NCI-H1694 (cell line): ENCODE data around the gene PCDHB11.
"Not testable (repeated sequence)": the region's sequence is repeated elsewhere in the genome, so short reads cannot be mapped to it uniquely, and the experiment has no call there.

Experiments used
- DNase-seq: peaks from one replicate; lab custom pipeline; 2025; lab: John Stamatoyannopoulos, UW

The PCDHB11 gene

DNA sequence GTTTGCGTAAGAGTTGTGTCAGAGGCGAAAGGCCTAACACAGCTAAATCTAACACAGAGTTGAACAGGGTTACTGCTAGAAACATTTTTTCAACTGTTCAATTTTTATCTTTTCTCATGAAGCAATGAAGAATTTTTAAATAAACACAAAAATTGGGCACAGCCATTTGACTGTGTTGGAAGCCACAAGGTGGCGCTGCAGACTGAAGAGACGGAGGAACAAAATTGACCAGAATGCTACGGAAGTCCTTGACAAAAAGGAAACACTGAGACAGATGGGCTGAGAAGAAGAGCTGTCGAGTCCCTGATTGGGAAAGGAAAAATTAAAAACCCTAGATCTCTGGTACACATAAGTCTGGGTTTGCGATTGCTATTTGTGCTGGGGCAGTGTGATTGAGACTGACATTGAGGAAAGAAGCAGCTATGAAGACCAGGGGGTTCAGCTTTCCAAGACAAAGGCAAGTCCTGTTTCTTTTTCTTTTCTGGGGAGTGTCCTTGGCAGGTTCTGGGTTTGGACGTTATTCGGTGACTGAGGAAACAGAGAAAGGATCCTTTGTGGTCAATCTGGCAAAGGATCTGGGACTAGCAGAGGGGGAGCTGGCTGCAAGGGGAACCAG is 12.4 kb upstream of the PCDHB11 start, which contains the start of gene PCDHB9:
Gene PCDHB9, plus strand, starts transcription at position 265 of the 616 bp plus-strand sequence. Its CDS starts 158 bp downstream, at position 423.
- no peak for DNase-seq

DNA sequence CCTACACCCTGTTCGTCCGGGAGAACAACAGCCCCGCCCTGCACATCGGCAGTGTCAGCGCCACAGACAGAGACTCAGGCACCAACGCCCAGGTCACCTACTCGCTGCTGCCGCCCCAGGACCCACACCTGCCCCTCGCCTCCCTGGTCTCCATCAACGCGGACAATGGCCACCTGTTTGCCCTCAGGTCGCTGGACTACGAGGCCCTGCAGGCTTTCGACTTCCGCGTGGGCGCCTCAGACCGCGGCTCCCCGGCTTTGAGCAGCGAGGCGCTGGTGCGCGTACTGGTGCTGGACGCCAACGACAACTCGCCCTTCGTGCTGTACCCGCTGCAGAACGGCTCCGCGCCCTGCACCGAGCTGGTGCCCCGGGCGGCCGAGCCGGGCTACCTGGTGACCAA is 10.7 kb upstream of the PCDHB11 start:
- not testable (repeated sequence) for DNase-seq

DNA sequence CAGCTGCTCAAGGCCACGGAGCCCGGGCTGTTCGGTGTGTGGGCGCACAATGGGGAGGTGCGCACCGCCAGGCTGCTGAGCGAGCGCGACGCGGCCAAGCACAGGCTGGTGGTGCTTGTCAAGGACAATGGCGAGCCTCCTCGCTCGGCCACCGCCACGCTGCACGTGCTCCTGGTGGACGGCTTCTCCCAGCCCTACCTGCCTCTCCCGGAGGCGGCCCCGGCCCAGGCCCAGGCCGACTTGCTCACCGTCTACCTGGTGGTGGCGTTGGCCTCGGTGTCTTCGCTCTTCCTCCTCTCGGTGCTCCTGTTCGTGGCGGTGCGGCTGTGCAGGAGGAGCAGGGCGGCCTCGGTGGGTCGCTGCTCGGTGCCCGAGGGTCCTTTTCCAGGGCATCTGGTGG is 10.3 kb upstream of the PCDHB11 start:
- not testable (repeated sequence) for DNase-seq

DNA sequence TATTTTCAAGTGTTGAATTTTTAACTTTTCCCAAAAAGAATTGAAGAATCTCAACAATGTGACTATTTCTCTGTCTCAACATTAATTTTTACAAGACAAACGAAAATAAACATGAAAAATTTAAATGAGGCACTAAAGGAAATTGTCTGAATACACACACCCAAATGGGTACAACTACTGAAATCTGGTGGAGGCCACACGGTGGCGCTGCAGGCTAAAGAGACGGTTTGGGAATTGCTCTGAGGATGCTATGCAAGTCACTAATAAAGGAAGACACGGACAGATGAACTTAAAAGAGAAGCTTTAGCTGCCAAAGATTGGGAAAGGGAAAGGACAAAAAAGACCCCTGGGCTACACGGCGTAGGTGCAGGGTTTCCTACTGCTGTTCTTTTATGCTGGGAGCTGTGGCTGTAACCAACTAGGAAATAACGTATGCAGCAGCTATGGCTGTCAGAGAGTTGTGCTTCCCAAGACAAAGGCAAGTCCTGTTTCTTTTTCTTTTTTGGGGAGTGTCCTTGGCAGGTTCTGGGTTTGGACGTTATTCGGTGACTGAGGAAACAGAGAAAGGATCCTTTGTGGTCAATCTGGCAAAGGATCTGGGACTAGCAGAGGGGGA is 7.2 kb upstream of the PCDHB11 start, which contains the start of gene PCDHB10:
Gene PCDHB10, plus strand, starts transcription at position 244 of the 616 bp plus-strand sequence. Its CDS starts 200 bp downstream, at position 444.
- DNase-seq = peak; percentile 13

DNA sequence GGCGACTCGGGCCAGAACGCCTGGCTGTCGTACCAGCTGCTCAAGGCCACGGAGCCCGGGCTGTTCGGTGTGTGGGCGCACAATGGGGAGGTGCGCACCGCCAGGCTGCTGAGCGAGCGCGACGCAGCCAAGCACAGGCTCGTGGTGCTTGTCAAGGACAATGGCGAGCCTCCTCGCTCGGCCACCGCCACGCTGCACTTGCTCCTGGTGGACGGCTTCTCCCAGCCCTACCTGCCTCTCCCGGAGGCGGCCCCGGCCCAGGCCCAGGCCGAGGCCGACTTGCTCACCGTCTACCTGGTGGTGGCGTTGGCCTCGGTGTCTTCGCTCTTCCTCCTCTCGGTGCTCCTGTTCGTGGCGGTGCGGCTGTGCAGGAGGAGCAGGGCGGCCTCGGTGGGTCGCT is 5.1 kb upstream of the PCDHB11 start:
- DNase-seq = not testable (repeated sequence)

DNA sequence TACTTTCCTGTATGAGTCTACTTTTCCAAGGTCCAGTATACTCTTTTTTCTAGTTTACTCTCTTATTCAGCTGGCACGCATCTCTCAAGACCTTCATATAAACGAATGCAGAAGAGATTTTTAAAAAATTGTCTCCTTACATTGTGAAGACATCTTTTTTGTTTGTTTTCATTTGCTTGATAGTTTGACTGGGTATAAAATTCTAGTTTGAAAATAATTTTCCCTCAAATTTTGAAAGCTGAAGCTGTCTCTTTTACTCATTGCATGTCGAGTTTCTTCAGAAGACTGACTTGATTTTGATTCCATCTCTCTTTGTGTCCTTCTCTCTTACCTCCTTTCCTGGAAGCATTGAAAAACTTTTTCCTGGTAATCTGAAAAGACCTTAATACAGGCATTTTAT is 3.1 kb upstream of the PCDHB11 start:
- DNase-seq = no peak

DNA sequence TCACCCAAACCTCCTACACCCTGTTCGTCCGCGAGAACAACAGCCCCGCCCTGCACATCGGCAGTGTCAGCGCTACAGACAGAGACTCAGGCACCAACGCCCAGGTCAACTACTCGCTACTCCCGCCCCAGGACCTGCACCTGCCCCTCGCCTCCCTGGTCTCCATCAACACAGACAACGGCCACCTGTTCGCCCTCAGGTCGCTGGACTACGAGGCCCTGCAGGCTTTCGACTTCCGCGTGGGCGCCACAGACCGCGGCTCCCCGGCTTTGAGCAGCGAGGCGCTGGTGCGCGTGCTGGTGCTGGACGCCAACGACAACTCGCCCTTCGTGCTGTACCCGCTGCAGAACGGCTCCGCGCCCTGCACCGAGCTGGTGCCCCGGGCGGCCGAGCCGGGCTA is 1.7 kb downstream of the PCDHB11 start:
- DNase-seq = not testable (repeated sequence)

DNA sequence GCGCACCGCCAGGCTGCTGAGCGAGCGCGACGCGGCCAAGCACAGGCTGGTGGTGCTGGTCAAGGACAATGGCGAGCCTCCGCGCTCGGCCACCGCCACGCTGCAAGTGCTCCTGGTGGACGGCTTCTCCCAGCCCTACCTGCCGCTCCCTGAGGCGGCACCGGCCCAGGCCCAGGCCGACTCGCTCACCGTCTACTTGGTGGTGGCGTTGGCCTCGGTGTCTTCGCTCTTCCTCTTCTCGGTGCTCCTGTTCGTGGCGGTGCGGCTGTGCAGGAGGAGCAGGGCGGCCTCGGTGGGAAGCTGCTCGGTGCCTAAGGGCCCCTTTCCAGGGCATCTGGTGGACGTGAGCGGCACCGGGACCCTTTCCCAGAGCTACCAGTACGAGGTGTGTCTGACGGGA is 2.2 kb downstream of the PCDHB11 start:
- not testable (repeated sequence) for DNase-seq

DNA sequence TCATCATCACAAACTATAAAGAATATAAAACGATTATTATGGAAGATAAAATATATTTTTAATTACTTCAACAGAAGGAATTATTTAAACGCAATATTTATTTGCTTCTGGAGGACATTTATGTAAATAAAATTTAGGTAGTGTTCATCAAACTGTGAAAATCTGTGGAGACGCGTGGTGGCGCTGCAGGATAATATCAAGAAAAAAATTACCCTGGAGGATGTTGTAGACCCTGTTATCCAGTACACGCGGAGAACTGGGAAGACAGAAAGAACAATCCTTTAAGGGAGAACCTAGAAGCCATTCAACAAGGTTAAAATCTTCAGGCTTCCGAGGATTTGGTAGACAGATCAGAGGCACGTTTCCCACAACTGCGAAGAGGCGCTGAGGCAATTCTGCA is 9.1 kb downstream of the PCDHB11 start, which contains the start of gene PCDHB12:
Gene PCDHB12, plus strand, starts transcription at position 242 of the 400 bp plus-strand sequence. CDS start 189 bp downstream, outside the sequence.
- DNase-seq = no peak

DNA sequence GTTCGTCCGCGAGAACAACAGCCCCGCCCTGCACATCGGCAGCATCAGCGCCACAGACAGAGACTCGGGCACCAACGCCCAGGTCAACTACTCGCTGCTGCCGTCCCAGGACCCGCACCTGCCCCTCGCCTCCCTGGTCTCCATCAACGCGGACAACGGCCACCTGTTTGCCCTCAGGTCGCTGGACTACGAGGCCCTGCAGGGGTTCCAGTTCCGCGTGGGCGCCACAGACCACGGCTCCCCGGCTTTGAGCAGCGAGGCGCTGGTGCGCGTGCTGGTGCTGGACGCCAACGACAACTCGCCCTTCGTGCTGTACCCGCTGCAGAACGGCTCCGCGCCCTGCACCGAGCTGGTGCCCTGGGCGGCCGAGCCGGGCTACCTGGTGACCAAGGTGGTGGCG is 10.9 kb downstream of the PCDHB11 start:
- not testable (repeated sequence) for DNase-seq

DNA sequence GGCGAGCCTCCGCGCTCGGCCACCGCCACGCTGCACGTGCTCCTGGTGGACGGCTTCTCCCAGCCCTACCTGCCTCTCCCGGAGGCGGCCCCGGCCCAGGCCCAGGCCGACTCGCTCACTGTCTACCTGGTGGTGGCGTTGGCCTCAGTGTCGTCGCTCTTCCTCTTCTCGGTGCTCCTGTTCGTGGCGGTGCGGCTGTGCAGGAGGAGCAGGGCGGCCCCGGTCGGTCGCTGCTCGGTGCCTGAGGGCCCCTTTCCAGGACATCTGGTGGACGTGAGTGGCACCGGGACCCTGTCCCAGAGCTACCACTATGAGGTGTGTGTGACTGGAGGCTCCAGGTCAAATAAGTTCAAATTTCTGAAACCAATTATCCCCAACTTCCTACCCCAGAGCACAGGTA is 11.4 kb downstream of the PCDHB11 start:
- DNase-seq = not testable (repeated sequence)

DNA sequence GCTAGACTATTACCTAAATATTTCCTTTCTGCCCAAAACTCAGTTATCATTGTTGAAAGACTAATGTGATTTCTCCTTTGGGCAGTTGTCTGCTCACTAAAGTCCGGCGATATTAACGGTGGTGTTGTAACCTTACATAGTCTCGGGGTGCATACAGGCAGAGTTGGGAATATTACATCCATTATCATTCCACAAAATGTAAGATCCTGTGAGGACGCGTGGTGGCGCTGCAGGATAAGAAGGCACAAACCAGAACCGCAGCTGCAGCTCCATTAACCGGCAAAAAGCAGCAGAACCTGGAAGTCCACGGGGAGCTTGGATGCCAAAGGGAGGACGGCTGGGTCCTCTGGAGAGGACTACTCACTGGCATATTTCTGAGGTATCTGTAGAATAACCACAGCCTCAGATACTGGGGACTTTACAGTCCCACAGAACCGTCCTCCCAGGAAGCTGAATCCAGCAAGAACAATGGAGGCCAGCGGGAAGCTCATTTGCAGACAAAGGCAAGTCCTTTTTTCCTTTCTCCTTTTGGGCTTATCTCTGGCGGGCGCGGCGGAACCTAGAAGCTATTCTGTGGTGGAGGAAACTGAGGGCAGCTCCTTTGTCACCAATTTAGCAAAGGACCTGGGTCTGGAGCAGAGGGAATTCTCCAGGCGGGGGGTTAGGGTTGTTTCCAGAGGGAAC is 14.4 kb downstream of the PCDHB11 start, which contains the start of gene PCDHB13:
Gene PCDHB13, plus strand, starts transcription at position 264 of the 684 bp plus-strand sequence. Its CDS starts 205 bp downstream, at position 469.
- DNase-seq = not testable (repeated sequence)

DNA sequence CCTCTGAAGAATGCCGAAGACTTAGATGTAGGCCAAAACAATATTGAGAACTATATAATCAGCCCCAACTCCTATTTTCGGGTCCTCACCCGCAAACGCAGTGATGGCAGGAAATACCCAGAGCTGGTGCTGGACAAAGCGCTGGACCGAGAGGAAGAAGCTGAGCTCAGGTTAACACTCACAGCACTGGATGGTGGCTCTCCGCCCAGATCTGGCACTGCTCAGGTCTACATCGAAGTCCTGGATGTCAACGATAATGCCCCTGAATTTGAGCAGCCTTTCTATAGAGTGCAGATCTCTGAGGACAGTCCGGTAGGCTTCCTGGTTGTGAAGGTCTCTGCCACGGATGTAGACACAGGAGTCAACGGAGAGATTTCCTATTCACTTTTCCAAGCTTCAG is 15.2 kb downstream of the PCDHB11 start:
- not testable (repeated sequence) for DNase-seq

DNA sequence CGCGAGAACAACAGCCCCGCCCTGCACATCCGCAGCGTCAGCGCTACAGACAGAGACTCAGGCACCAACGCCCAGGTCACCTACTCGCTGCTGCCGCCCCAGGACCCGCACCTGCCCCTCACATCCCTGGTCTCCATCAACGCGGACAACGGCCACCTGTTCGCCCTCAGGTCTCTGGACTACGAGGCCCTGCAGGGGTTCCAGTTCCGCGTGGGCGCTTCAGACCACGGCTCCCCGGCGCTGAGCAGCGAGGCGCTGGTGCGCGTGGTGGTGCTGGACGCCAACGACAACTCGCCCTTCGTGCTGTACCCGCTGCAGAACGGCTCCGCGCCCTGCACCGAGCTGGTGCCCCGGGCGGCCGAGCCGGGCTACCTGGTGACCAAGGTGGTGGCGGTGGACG is 16.1 kb downstream of the PCDHB11 start:
- not testable (repeated sequence) for DNase-seq

DNA sequence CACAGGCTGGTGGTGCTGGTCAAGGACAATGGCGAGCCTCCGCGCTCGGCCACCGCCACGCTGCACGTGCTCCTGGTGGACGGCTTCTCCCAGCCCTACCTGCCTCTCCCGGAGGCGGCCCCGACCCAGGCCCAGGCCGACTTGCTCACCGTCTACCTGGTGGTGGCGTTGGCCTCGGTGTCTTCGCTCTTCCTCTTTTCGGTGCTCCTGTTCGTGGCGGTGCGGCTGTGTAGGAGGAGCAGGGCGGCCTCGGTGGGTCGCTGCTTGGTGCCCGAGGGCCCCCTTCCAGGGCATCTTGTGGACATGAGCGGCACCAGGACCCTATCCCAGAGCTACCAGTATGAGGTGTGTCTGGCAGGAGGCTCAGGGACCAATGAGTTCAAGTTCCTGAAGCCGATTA is 16.6 kb downstream of the PCDHB11 start:
- not testable (repeated sequence) for DNase-seq

DNA sequence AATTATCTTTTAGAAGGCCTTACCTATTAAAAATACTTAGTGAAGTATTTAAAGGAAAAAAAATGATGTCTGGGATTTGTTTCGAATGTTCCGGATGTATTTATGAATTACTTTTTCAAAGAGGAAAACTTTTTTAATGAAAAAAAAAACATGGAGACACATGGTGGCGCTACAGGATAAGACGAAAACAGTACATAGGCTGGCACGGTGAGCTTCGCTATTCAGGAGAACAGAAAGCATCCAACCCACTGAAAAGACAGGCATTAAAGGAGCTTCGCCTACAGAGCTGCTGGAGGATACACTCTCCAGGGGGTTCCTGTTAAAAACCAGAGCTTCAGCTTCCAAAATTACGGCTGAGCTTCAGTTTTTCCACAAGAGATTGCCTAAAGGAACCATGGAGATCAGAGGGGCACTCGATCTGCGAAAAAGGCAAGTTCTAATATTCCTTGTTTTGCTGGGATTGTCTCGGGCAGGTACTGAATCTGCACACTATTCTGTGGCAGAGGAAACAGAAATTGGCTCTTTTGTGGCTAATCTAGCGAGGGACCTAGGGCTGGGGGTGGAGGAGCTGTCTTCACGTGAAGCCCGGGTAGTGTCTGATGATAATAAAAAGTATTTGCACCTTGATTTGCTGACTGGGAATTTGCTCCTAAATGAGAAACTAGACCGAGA is 23.8 kb downstream of the PCDHB11 start, which contains the start of gene PCDHB14:
Gene PCDHB14, plus strand, starts transcription at position 232 of the 672 bp plus-strand sequence. Its CDS starts 163 bp downstream, at position 395.
- DNase-seq = peak; percentile 16

DNA sequence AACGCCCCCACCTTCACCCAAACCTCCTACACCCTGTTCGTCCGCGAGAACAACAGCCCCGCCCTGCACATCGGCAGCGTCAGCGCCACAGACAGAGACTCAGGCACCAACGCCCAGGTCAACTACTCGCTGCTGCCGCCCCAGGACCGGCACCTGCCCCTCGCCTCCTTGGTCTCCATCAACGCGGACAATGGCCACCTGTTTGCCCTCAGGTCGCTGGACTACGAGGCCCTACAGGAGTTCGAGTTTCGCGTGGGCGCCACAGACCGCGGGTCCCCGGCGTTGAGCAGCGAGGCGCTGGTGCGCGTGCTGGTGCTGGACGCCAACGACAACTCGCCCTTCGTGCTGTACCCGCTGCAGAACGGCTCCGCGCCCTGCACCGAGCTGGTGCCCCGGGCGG is 25.4 kb downstream of the PCDHB11 start:
- DNase-seq = not testable (repeated sequence)

DNA sequence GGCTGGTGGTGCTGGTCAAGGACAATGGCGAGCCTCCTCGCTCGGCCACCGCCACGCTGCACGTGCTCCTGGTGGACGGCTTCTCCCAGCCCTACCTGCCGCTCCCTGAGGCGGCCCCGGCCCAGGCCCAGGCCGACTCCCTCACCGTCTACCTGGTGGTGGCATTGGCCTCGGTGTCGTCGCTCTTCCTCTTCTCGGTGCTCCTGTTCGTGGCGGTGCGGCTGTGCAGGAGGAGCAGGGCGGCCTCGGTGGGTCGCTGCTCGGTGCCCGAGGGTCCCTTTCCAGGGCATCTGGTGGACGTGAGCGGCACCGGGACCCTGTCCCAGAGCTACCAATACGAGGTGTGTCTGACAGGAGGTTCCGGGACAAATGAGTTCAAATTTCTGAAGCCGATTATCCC is 26.0 kb downstream of the PCDHB11 start:
- DNase-seq = not testable (repeated sequence)

DNA sequence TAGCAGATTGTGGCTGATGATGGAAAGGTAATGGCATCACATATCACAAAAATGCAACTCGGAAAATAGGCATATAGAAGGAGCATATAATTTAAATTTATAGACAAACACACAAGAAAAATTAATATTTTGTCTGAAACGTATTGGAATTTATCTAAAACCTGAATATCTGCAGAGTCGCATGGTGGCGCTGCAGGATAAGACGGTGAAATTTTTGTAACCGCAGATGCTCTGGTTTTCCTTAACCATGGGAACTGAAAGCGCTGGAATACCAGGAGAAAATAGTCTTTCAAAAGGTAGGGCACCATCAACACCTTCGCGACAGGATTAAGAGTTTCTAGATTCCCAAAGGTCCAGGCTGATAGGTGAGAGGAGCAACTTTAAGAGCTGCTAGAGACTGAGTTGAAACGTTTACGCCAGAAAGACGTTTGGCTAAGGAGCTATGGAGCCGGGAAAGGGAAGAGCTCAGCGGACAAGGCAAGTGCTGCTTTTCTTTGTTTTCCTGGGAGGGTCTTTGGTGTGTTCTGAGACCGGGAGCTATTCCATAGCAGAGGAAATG is 34.8 kb downstream of the PCDHB11 start:
- no peak for DNase-seq

DNA sequence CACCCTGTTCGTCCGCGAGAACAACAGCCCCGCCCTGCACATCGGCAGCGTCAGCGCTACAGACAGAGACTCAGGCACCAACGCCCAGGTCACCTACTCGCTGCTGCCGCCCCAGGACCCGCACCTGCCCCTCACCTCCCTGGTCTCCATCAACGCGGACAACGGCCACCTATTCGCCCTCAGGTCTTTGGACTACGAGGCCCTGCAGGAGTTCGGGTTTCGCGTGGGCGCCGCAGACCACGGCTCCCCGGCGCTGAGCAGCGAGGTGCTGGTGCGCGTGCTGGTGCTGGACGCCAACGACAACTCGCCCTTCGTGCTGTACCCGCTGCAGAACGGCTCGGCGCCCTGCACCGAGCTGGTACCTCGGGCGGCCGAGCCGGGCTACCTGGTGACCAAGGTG is 36.5 kb downstream of the PCDHB11 start:
- not testable (repeated sequence) for DNase-seq

DNA sequence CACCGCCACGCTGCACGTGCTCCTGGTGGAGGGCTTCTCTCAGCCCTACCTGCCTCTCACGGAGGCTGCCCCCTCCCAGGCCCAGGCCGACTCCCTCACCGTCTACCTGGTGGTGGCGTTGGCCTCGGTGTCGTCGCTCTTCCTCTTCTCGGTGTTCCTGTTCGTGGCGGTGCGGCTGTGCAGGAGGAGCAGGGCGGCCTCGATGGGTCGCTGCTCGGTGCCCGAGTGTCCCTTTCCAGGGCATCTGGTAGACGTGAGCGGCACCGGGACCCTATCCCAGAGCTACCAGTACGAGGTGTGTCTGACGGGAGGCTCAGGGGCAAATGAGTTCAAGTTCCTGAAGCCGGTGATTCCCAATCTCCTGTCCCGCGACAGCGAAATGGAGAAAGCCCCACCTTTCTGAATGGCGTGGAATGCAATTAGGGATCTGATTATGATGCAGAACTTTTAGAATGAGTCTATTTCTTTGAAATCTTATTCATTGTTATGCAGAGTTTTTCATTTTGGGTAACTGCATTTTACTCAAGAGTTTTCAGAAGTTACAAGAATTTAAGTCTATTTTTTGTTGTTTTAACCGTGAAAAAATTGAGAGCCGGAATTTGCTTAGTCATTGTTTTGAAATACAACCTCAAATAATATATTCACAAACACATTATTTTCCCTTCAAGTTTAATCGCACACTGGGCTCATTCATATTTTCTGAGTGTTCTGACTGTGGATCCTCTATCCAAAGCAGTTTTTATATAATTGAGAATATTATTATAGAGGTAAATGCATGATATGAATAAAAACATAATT is 37.3 kb downstream of the PCDHB11 start:
- DNase-seq = no peak
